ENCODE measurements around the gene MAP7D3. TPM values are rescaled to one million over a fixed set of nuclear protein-coding genes. Genes with fewer than 3 reads are reported as not detected.

Gene MAP7D3
- total and polyA plus RNA-seq, 9 of the 15 experiments (the other 6 are each of a cell fraction or from before 2014, with no cell fraction given) = 9.4 to 27.7 (median 14.0) TPM

GRCh38 chrX:136220951-136221350 is 30.2 kb downstream of the MAP7D3 start:
- ChIA-PET CTCF (ENCODE audit: low intra/inter-chr PET ratio) (no interaction called here), POLR2A (no interaction called here)
- no peak for ATAC-seq
- DNase-seq (ENCODE audit: extremely low read depth in 1 of 4, low spot score in 3 of 4) = no peak
- in situ Hi-C loops (cut with MboI) = no loop called here
- Histone ChIP-seq H3K79me2 (ENCODE audit: control insufficient read depth, insufficient read depth, low read length) (no peaks in the 10 kb centered on the region), H4K20me1 (replicated peaks; ENCODE audit: control insufficient read depth, insufficient read depth, low read length) (no peaks in the 10 kb centered on the region), H3K4me2 (ENCODE audit: insufficient read depth, low read length) (no peak overlapping the region), H3K27me3 (ENCODE audit: control insufficient read depth in 2 of 2, insufficient read depth in 2 of 2, low read length in 2 of 2) (no peaks in the 10 kb centered on the region), H3K9me3 (replicated peaks; ENCODE audit: control insufficient read depth, insufficient read depth, low read depth, low read length) (no peaks in the 10 kb centered on the region), H3K4me1 (replicated peaks in 1 of 2; ENCODE audit: control insufficient read depth in 2 of 2, insufficient read depth in 2 of 2, low read length in 2 of 2) (no peaks in the 10 kb centered on the region; a peak in 1 of 5 replicates), H3K4me3 (no peak overlapping the region), H3K36me3 (ENCODE audit: control insufficient read depth, insufficient read depth, low read length) (peaks cover 62% of the 10 kb centered on the region; the same call in 2 of the 3 replicates), H3K9me1 (ENCODE audit: control insufficient read depth, insufficient read depth, low read length) (no peaks in the 10 kb centered on the region), H2AFZ (ENCODE audit: low read depth, low read length) (no peak overlapping the region), H3K9ac (ENCODE audit: insufficient read depth in 1 of 2, low read depth in 2 of 2, low read length in 2 of 2) (no peak overlapping the region), H3K27ac (ENCODE audit: extremely low read depth, low read depth, low read length) (no peak overlapping the region)
- TF ChIP-seq ZNF584 (CRISPR knock-in tag; IDR thresholded peaks at IDR 0.05; ENCODE audit: low read depth) = no peak
- no peak for TF ChIP-seq CEBPB (tag; IDR thresholded peaks at IDR 0.05)
- no peak for TF ChIP-seq HMBOX1 (IDR thresholded peaks at IDR 0.05)
- TF ChIP-seq EWSR1 (IDR thresholded peaks at IDR 0.05; ENCODE audit: borderline replicate concordance, low read depth, partially characterized antibody) = no peak
- TF ChIP-seq HES1 (IDR thresholded peaks at IDR 0.05; ENCODE audit: low read depth) = no peak
- no peak for TF ChIP-seq CHCHD3 (CRISPR knock-in tag; IDR thresholded peaks at IDR 0.05)
- TF ChIP-seq ESRRA (IDR thresholded peaks at IDR 0.05; ENCODE audit: borderline replicate concordance, low read depth) = no peak
- no peak for TF ChIP-seq ZNF311 (CRISPR knock-in tag; IDR thresholded peaks at IDR 0.05)
- TF ChIP-seq WHSC1 (IDR thresholded peaks at IDR 0.05; ENCODE audit: low read length) = no peak
- no peak for TF ChIP-seq DDX20 (tag; IDR thresholded peaks at IDR 0.05; ENCODE audit: low read depth)
- no peak for FAIRE-seq
- 65% methylated on average over 3 of the region's 3 CpGs for WGBS (ENCODE audit: insufficient coverage, low coverage, missing lambda C conversion rate)
- no TSS peak for BruUV-seq (replicated peaks)
- intact Hi-C loops (cut with micrococcal nuclease) = no loop called here
